SU-DHL-6 (cell line): ENCODE results near the gene LMAN2L.

Experiments
- H2AFZ ChIP-seq: fragments of 200-600 bp; sonication (generic); 2 replicates; pipeline ENCODE4 v1.6.1; 2014; ENCODE audit warnings: low read depth, mild to moderate bottlenecking, moderate library complexity, mixed read lengths, antibody characterized with exemption, low read length; ENCODE audit not compliant: severe bottlenecking
- H3F3A ChIP-seq: fragments of 200-600 bp; shearing (Covaris generic); 2 replicates; pipeline ENCODE4 v1.6.0; 2016; ENCODE audit warnings: antibody characterized with exemption, mild to moderate bottlenecking; ENCODE audit not compliant: insufficient read depth
- H3K27ac ChIP-seq: fragments of 200-600 bp; sonication (generic); 2 replicates; pipeline ENCODE4 v1.5.1; 2016; ENCODE audit warnings: low read depth, mild to moderate bottlenecking, low read length, moderate library complexity, mixed read lengths
- H3K27me3 ChIP-seq: fragments of 200-600 bp; sonication (generic), shearing (Covaris generic); 2 replicates; pipeline ENCODE4 v1.6.0; 2014; ENCODE audit warnings: mild to moderate bottlenecking, low read length
- H3K36me3 ChIP-seq: fragments of 200-600 bp; sonication (generic); 2 replicates; pipeline ENCODE4 v1.6.1; 2014; ENCODE audit warnings: mild to moderate bottlenecking, low read length, mixed read lengths
- H3K4me2 ChIP-seq: fragments of 300-600, 200-600 bp; shearing (Covaris generic), sonication (generic); 2 replicates; pipeline ENCODE4 v1.6.0; 2014; ENCODE audit warnings: low read length, low read depth, mild to moderate bottlenecking; ENCODE audit not compliant: poor library complexity, severe bottlenecking
- H3K4me3 ChIP-seq: fragments of 200-600 bp; sonication (generic); 2 replicates; pipeline ENCODE4 v1.5.1; 2014; ENCODE audit warnings: antibody characterized with exemption, low read length, mild to moderate bottlenecking, mixed read lengths; ENCODE audit not compliant: insufficient read depth, poor library complexity, severe bottlenecking
- H3K79me2 ChIP-seq: fragments of 200-600 bp; sonication (generic); 2 replicates; pipeline ENCODE4 v1.6.1; 2014; ENCODE audit warnings: mild to moderate bottlenecking, low read length, moderate library complexity; ENCODE audit not compliant: insufficient read depth
- H3K9ac ChIP-seq: fragments of 200-600 bp; sonication (generic); 2 replicates; pipeline ENCODE4 v1.7.0; 2014; ENCODE audit warnings: mild to moderate bottlenecking, low read length
- H3K9me2 ChIP-seq: fragments of 200-600 bp; sonication (generic); replicated peaks from 2 replicates; pipeline ENCODE4 v1.6.1; 2014; ENCODE audit warnings: low read length; ENCODE audit not compliant: insufficient read depth
- H3K9me3 ChIP-seq: fragments of 200-600 bp; sonication (generic); 2 replicates; pipeline ENCODE4 v1.6.1; 2014; ENCODE audit warnings: low read length, mixed read lengths; ENCODE audit not compliant: insufficient read depth
- H4K20me1 ChIP-seq: fragments of 200-600 bp; sonication (generic); 2 replicates; pipeline ENCODE4 v1.6.1; 2014; ENCODE audit warnings: low read depth, mild to moderate bottlenecking, antibody characterized with exemption, low read length, moderate library complexity, mixed read lengths
- EZH2phosphoT487 ChIP-seq: fragments of 200-600 bp; sonication (generic), shearing (Covaris generic); conservative IDR thresholded peaks from 2 replicates; pipeline ENCODE4 v1.6.1; 2018; ENCODE audit warnings: mild to moderate bottlenecking, antibody characterized with exemption, low read length, moderate library complexity, mixed read lengths
- TF ChIP-seq, protein P1 (sequence below): fragments of 200-600 bp; sonication (generic); IDR thresholded peaks from one replicate; pipeline ENCODE4 v1.5.1; 2017; ENCODE audit warnings: antibody characterized with exemption, mild to moderate bottlenecking, low read length, moderate library complexity; ENCODE audit not compliant: insufficient read depth, poor library complexity, severe bottlenecking

LMAN2L gene

DNA sequence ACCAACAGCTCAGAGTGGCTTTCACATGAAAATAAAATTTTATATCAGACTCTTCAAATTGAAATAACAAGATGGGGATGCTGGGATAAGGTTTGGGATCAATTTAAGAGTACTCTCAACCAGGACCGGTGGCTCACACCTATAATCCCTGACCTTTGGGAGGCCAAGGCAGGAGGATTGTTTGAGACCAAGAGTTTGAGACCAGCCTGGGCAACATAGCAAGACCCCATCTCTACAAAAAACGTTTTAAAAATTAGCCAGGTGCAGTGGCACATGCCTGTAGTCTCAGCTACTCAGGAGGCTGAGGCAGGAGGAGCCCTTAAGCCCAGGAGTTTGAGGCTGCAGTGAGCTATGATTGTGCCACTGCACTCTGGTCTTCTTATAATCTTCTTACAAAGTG lies 2.6 kb downstream of the LMAN2L start:
- Histone ChIP-seq H3F3A (0 out of 2 replicates have a peak, but pooled peaks cover 4% of the 10 kb centered on the region), H3K9ac (no peak overlapping the region), H3K27me3 (no peaks in the 10 kb centered on the region), H3K36me3 (no peaks in the 10 kb centered on the region), H3K4me2 (no peak overlapping the region), H3K27ac (no peak overlapping the region), H4K20me1 (no peaks in the 10 kb centered on the region), H2AFZ (no peak overlapping the region), H3K9me3 (no peaks in the 10 kb centered on the region), H3K9me2 (no peaks in the 10 kb centered on the region), H3K4me3 (no peak overlapping the region), H3K79me2 (0 out of 2 replicates have a peak, but pooled peaks cover 5% of the 10 kb centered on the region)
- TF ChIP-seq, protein P1, sequence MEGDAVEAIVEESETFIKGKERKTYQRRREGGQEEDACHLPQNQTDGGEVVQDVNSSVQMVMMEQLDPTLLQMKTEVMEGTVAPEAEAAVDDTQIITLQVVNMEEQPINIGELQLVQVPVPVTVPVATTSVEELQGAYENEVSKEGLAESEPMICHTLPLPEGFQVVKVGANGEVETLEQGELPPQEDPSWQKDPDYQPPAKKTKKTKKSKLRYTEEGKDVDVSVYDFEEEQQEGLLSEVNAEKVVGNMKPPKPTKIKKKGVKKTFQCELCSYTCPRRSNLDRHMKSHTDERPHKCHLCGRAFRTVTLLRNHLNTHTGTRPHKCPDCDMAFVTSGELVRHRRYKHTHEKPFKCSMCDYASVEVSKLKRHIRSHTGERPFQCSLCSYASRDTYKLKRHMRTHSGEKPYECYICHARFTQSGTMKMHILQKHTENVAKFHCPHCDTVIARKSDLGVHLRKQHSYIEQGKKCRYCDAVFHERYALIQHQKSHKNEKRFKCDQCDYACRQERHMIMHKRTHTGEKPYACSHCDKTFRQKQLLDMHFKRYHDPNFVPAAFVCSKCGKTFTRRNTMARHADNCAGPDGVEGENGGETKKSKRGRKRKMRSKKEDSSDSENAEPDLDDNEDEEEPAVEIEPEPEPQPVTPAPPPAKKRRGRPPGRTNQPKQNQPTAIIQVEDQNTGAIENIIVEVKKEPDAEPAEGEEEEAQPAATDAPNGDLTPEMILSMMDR: no peak
- TF ChIP-seq EZH2phosphoT487: no peak

GRCh38 chr2:96734880-96735583 lies 4.8 kb downstream of the LMAN2L start:
- Histone ChIP-seq H3K9me2 (no peaks in the 10 kb centered on the region), H3K9ac (no peak overlapping the region)

DNA sequence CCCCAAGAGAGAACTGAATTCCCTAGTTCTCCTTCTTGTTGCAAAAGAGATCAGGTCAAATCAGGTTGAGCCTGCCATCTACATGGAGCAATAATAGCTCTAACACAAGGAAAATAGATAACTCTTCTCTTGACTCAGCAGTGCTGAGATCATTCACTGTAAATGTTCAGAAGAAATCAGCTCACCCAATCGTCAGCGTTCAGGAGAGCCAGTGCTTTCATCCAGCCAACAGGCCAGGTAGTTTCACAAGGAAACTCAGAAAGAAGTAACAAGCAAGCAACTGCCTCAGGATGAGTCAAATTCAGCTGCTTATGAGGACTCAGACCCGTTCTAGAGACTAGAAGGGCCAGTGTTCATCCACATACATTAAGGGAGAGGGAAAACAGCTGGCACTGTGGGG lies 5.9 kb downstream of the LMAN2L start:
- no peaks in the 10 kb centered on the region for H3F3A ChIP-seq
- no peaks in the 10 kb centered on the region for H3K9me3 ChIP-seq
- no peaks in the 10 kb centered on the region for H3K27me3 ChIP-seq
- no peak overlapping the region for H3K27ac ChIP-seq
- H3K9me2 ChIP-seq: no peaks in the 10 kb centered on the region
- no peak overlapping the region for H2AFZ ChIP-seq
- H3K4me3 ChIP-seq: no peak overlapping the region
- H3K9ac ChIP-seq: no peak overlapping the region
- H4K20me1 ChIP-seq: no peaks in the 10 kb centered on the region
- 0 out of 2 replicates have a peak, but pooled peaks cover under 1% of the 10 kb centered on the region for H3K79me2 ChIP-seq
- TF ChIP-seq, protein P1: no peak
- no peak for TF ChIP-seq EZH2phosphoT487
- H3K4me2 ChIP-seq: no peak overlapping the region
- H3K36me3 ChIP-seq: no peaks in the 10 kb centered on the region

More at GRCh38 chr2:96734880-96735583, 4.8 kb downstream of the LMAN2L start:
- no peak overlapping the region for H3K4me2 ChIP-seq
- no peaks in the 10 kb centered on the region for H3K9me3 ChIP-seq
- H3K36me3 ChIP-seq: no peaks in the 10 kb centered on the region
- H3F3A ChIP-seq: no peaks in the 10 kb centered on the region
- 0 out of 2 replicates have a peak, but pooled peaks cover 5% of the 10 kb centered on the region for H3K79me2 ChIP-seq
- H4K20me1 ChIP-seq: no peaks in the 10 kb centered on the region
- H3K27me3 ChIP-seq: no peaks in the 10 kb centered on the region
- no peak overlapping the region for H2AFZ ChIP-seq
- H3K27ac ChIP-seq: no peak overlapping the region
- H3K4me3 ChIP-seq: no peak overlapping the region
- TF ChIP-seq, protein P1: no peak
- no peak for TF ChIP-seq EZH2phosphoT487
